ENCODE results near the gene DCTN1.

- no peak for TF ChIP-seq POLR2A (IDR thresholded peaks at IDR 0.05)
- TF ChIP-seq EP300 (IDR thresholded peaks at IDR 0.05) = no peak
- no peak for TF ChIP-seq CTCF (IDR thresholded peaks at IDR 0.05)
Observed at GRCh38 chr2:74366036-74366435, 14.1 kb downstream of the DCTN1 start.
